ENCODE data around the gene OSBPL10. TPM values are rescaled to one million over a fixed set of nuclear protein-coding genes. Genes with fewer than 3 reads are reported as not detected.

OSBPL10 gene
- total RNA-seq, 2 donors from 2014 or later = 4.2 to 8.2 TPM

DNA sequence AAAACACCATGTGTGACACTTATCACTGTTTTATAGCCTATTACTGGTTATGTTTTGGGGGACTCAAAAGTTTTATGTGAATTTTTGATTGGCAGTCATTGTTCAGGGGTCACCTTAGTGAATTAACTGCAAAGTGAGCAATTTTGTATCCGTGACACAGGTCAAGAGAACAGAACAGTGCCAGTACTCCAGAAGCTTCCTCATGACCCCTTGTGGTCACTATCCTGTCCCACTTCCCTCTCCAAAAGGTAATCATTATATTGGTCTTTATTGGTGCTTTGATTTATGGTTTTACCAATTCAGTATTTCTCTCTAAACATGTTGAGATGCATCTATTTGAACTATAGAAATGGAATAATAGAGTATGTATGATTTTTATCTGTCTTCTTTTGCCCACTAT lies 341.2 kb downstream of the OSBPL10 start:
- no peaks in the 10 kb centered on the region for H3K27me3 ChIP-seq
- H3K9me3 ChIP-seq = no peaks in the 10 kb centered on the region
- H3K4me3 ChIP-seq = no peak overlapping the region
- H3K4me1 ChIP-seq = no peaks in the 10 kb centered on the region
- TF ChIP-seq, protein P1, sequence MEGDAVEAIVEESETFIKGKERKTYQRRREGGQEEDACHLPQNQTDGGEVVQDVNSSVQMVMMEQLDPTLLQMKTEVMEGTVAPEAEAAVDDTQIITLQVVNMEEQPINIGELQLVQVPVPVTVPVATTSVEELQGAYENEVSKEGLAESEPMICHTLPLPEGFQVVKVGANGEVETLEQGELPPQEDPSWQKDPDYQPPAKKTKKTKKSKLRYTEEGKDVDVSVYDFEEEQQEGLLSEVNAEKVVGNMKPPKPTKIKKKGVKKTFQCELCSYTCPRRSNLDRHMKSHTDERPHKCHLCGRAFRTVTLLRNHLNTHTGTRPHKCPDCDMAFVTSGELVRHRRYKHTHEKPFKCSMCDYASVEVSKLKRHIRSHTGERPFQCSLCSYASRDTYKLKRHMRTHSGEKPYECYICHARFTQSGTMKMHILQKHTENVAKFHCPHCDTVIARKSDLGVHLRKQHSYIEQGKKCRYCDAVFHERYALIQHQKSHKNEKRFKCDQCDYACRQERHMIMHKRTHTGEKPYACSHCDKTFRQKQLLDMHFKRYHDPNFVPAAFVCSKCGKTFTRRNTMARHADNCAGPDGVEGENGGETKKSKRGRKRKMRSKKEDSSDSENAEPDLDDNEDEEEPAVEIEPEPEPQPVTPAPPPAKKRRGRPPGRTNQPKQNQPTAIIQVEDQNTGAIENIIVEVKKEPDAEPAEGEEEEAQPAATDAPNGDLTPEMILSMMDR (IDR thresholded peaks at IDR 0.05) = no peak
- no peak overlapping the region for H3K27ac ChIP-seq
- H3K36me3 ChIP-seq = peaks cover 9% of the 10 kb centered on the region
- DNase-seq (ENCODE audit: low spot score) = no peak

- Histone ChIP-seq H3K27ac (no peak overlapping the region), H3K27me3 (no peaks in the 10 kb centered on the region)
- TF ChIP-seq, protein P1 (IDR thresholded peaks at IDR 0.05) = no peak
Observed at GRCh38 chr3:31636694-31637442, 344.2 kb downstream of the OSBPL10 start.

GRCh38 chr3:31636049-31636448 lies 345.0 kb downstream of the OSBPL10 start:
- peaks cover 38% of the 10 kb centered on the region for H3K36me3 ChIP-seq
- no peaks in the 10 kb centered on the region for H3K4me1 ChIP-seq
- no peak for DNase-seq (ENCODE audit: low spot score)
- TF ChIP-seq, protein P1 (IDR thresholded peaks at IDR 0.05) = no peak
- H3K4me3 ChIP-seq = no peak overlapping the region
- no peak overlapping the region for H3K27ac ChIP-seq
- H3K27me3 ChIP-seq = no peaks in the 10 kb centered on the region
- no peaks in the 10 kb centered on the region for H3K9me3 ChIP-seq

More at GRCh38 chr3:31636694-31637442, 344.2 kb downstream of the OSBPL10 start:
- Histone ChIP-seq H3K36me3 (peaks cover 32% of the 10 kb centered on the region), H3K4me1 (no peaks in the 10 kb centered on the region), H3K4me3 (no peak overlapping the region), H3K9me3 (no peaks in the 10 kb centered on the region)
- no peak for DNase-seq (ENCODE audit: low spot score)

DNA sequence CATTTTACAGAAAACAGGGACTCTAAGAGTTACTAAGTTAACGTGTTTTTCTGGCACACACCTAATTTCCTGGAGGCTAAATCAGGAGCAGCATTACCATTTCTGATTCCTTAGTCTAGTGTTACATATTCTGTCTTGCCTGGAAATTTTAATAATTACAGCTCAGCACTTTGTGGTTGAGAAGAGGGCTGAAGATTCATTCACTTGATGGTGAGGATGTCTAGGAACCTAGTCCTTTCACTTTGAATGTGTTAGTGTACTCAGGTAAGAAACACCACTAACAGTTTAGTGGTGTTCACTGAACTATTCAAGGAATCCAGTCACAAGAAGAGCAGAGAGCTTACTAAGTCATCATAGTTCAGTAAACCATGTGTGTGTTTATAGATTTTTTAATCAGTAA lies 345.5 kb downstream of the OSBPL10 start:
- H3K9me3 ChIP-seq = no peaks in the 10 kb centered on the region
- DNase-seq (ENCODE audit: low spot score) = no peak
- H3K4me1 ChIP-seq = no peaks in the 10 kb centered on the region
- no peak overlapping the region for H3K4me3 ChIP-seq
- TF ChIP-seq, protein P1 (IDR thresholded peaks at IDR 0.05) = no peak
- no peaks in the 10 kb centered on the region for H3K27me3 ChIP-seq
- peaks cover 41% of the 10 kb centered on the region for H3K36me3 ChIP-seq
- H3K27ac ChIP-seq = no peak overlapping the region

DNA sequence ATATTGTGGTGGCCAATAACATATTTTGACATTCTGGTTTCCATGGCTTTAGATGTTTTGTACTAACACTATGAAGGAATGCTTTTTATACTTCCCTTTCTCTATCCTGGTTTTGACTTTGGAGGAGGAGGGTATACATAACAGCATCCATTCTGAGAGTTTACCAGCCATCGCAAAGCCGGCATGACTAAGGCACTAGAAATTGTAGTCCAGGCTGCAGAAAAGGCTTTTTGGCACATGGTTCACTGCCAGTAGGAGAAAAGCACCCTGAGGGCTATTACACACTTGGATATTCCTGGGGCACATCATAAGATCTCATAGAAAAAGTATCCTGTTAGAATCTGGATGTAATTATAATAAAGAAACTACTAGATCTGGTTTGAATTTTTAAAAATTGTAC lies 346.6 kb downstream of the OSBPL10 start:
- TF ChIP-seq, protein P1 (IDR thresholded peaks at IDR 0.05) = no peak
- H3K4me3 ChIP-seq = no peak overlapping the region
- no peaks in the 10 kb centered on the region for H3K27me3 ChIP-seq
- H3K9me3 ChIP-seq = no peaks in the 10 kb centered on the region
- no peaks in the 10 kb centered on the region for H3K4me1 ChIP-seq
- H3K27ac ChIP-seq = no peak overlapping the region
- DNase-seq (ENCODE audit: low spot score) = no peak
- H3K36me3 ChIP-seq = peaks cover 47% of the 10 kb centered on the region

- no peaks in the 10 kb centered on the region for H3K4me1 ChIP-seq
- no peaks in the 10 kb centered on the region for H3K27me3 ChIP-seq
- H3K27ac ChIP-seq = no peak overlapping the region
- no peaks in the 10 kb centered on the region for H3K9me3 ChIP-seq
- no peak for DNase-seq (ENCODE audit: low spot score)
- no peak overlapping the region for H3K4me3 ChIP-seq
- TF ChIP-seq, protein P1 (IDR thresholded peaks at IDR 0.05) = no peak
- peaks cover 65% of the 10 kb centered on the region for H3K36me3 ChIP-seq
Observed at GRCh38 chr3:31629054-31629453, 352.0 kb downstream of the OSBPL10 start.

All from right atrium auricular region (tissue), 2 donors.